OCI-LY7 (cell line): ENCODE results near the gene RAPGEF6. TPM values are rescaled to one million over a fixed set of nuclear protein-coding genes. Genes with fewer than 3 reads are reported as not detected.
A peak's percentile ranks its signal among the peaks of the same experiment; 100 is the strongest.

Experiments used
- BruUV-seq: library from RNA; stranded (reverse); fragments of 400-500 nt; replicated peaks from 2 replicates; lab custom pipeline; 2021; lab: Mats Ljungman, UMichigan
- CTCF ChIA-PET: fragments of 300-600 bp; sonication (Branson Sonifier 250); formaldehyde crosslinking; loops from one replicate; lab custom pipeline; 2022; ENCODE audit warnings: antibody characterized with exemption; ENCODE audit not compliant: unreplicated experiment; lab: Charles Lee
- POLR2A ChIA-PET: fragments of 300-600 bp; sonication (Branson Sonifier 250); formaldehyde crosslinking; loops from one replicate; lab custom pipeline; 2022; ENCODE audit warnings: antibody characterized with exemption; lab: Charles Lee
- DNase-seq: peaks from one replicate; pipeline ENCODE4 v3.0.0-alpha.2; 2015; ENCODE audit warnings: low spot score
- H2AFZ ChIP-seq: fragments of 200-600 bp; sonication (generic), shearing (Covaris generic); 2 replicates; pipeline ENCODE4 v1.6.1; 2014; ENCODE audit warnings: mild to moderate bottlenecking, antibody characterized with exemption, low read length, moderate library complexity
- H3K27ac ChIP-seq: fragments of 200-600 bp; sonication (generic); 2 replicates; pipeline ENCODE4 v1.5.1; 2014; ENCODE audit warnings: mixed run types, low read depth, mild to moderate bottlenecking, moderate library complexity, low read length, inconsistent platforms; ENCODE audit not compliant: poor library complexity, severe bottlenecking
- H3K36me3 ChIP-seq: fragments of 200-600 bp; sonication (generic); 2 replicates; pipeline ENCODE4 v1.6.1; 2014; ENCODE audit warnings: mild to moderate bottlenecking, antibody characterized with exemption, low read length, moderate library complexity, mixed read lengths; ENCODE audit not compliant: insufficient read depth
- H3K4me1 ChIP-seq: fragments of 200-600 bp; sonication (generic); 2 replicates; pipeline ENCODE4 v1.5.1; 2014; ENCODE audit warnings: mild to moderate bottlenecking, low read length; ENCODE audit not compliant: insufficient read depth, poor library complexity, severe bottlenecking
- H3K4me2 ChIP-seq: fragments of 200-600 bp; sonication (generic); 2 replicates; pipeline ENCODE4 v1.6.1; 2014; ENCODE audit warnings: mild to moderate bottlenecking, low read length
- H3K4me3 ChIP-seq: fragments of 200-600 bp; sonication (generic); 2 replicates; pipeline ENCODE4 v1.5.1; 2014; ENCODE audit warnings: mild to moderate bottlenecking, low read depth, low read length; ENCODE audit not compliant: poor library complexity, severe bottlenecking
- H3K79me2 ChIP-seq: fragments of 200-600 bp; sonication (generic); 2 replicates; pipeline ENCODE4 v1.6.1; 2016; ENCODE audit warnings: low read depth, mild to moderate bottlenecking, low read length, moderate library complexity, mixed read lengths; ENCODE audit not compliant: insufficient read depth
- H3K9me2 ChIP-seq: fragments of 200-600 bp; sonication (generic); 2 replicates; pipeline ENCODE4 v1.6.1; 2016; ENCODE audit warnings: mild to moderate bottlenecking, low read length, mixed read lengths; ENCODE audit not compliant: insufficient read depth
- H3K9me3 ChIP-seq: fragments of 200-600 bp; sonication (generic); 2 replicates; pipeline ENCODE4 v1.6.1; 2014; ENCODE audit warnings: mild to moderate bottlenecking, mixed run types, low read length, mixed read lengths
- H4K20me1 ChIP-seq: fragments of 200-600 bp; sonication (generic); 2 replicates; pipeline ENCODE4 v1.6.1; 2014; ENCODE audit warnings: mild to moderate bottlenecking, antibody characterized with exemption, low read length, moderate library complexity, mixed read lengths; ENCODE audit not compliant: insufficient read depth
- CTCF ChIP-seq: fragments of 200-600 bp; sonication (generic); conservative IDR thresholded peaks from 2 replicates; pipeline ENCODE4 v1.5.1; 2014; ENCODE audit warnings: mild to moderate bottlenecking, antibody characterized with exemption, low read length, moderate library complexity, mixed read lengths
- EZH2phosphoT487 ChIP-seq: fragments of 200-600 bp; sonication (generic); IDR thresholded peaks from 2 replicates; pipeline ENCODE4 v1.6.1; 2018; ENCODE audit warnings: low read depth, borderline replicate concordance, mild to moderate bottlenecking, mixed run types, antibody characterized with exemption, low read length, moderate library complexity, mixed read lengths
- intact Hi-C: fragments of 100-400 bp; cut with micrococcal nuclease; formaldehyde crosslinking; loops from one replicate; pipeline ENCODE4 v1.10.0; 2022; ENCODE audit not compliant: unreplicated experiment
- total RNA-seq, 2 experiments: library from RNA; depleted of rRNA in 1 of 2; stranded (reverse); fragments of >200 nt in 1 of 2; shearing (Covaris generic) in 1 of 2; gene quantifications; 2 replicates each; pipeline ENCODE4 v1.2.3, GENCODE V29; 2014 to 2022

The RAPGEF6 gene
- total RNA-seq, 2 experiments from 2014 or later: 39.6 to 50.8 TPM

- no peaks in the 10 kb centered on the region for H3K9me3 ChIP-seq
- peaks cover 62% of the 10 kb centered on the region for H3K79me2 ChIP-seq
- H3K9me2 ChIP-seq: no peaks in the 10 kb centered on the region
- TF ChIP-seq CTCF: peak; percentile 87
- TF ChIP-seq EZH2phosphoT487: no peak
- H3K36me3 ChIP-seq: peaks cover 47% of the 10 kb centered on the region
- intact Hi-C loops: loop anchor here (1.0 to 10.0 kb wide), 4 partner anchors 118 to 508 kb away; partner anchors contain the start of gene CDC42SE2
- peak; percentile 87 for DNase-seq
- no peak overlapping the region for H3K4me3 ChIP-seq
- ChIA-PET POLR2A (interaction anchor here (0.6 to 2.3 kb wide), 14 partner anchors 10 to 1706 kb away, joined by 3 to 18 read pairs (median 4); partner anchors contain the start of genes CDC42SE2 and HINT1), CTCF (interaction anchor here (0.8 to 1.4 kb wide), 4 partner anchors 118 to 219 kb away, joined by 3 to 9 read pairs (median 5); partner anchors contain the start of gene HINT1)
- no TSS peak for BruUV-seq
- peak overlapping the region; percentile 43 for H3K4me2 ChIP-seq
- no peak overlapping the region for H2AFZ ChIP-seq
- H4K20me1 ChIP-seq: no peaks in the 10 kb centered on the region
- peaks cover 60% of the 10 kb centered on the region for H3K4me1 ChIP-seq
- H3K27ac ChIP-seq: peak overlapping the region; percentile 87
Observed at GRCh38 chr5:131382407-131383395, 252.3 kb downstream of the RAPGEF6 start.

GRCh38 chr5:131381777-131382176, 253.3 kb downstream of the RAPGEF6 start:
- POLR2A ChIA-PET: interaction anchor here (0.6 to 2.3 kb wide), 18 partner anchors 9 to 1707 kb away, joined by 3 to 18 read pairs (median 4); partner anchors contain the start of genes CDC42SE2 and HINT1
- Histone ChIP-seq H3K4me2 (peak overlapping the region; percentile 43), H3K36me3 (peaks cover 39% of the 10 kb centered on the region), H3K4me3 (no peak overlapping the region), H3K9me3 (no peaks in the 10 kb centered on the region), H3K79me2 (peaks cover 72% of the 10 kb centered on the region), H2AFZ (no peak overlapping the region), H3K9me2 (no peaks in the 10 kb centered on the region), H3K4me1 (peaks cover 64% of the 10 kb centered on the region), H4K20me1 (no peaks in the 10 kb centered on the region), H3K27ac (peak overlapping the region; percentile 87)
- BruUV-seq: no TSS peak
- intact Hi-C loops: loop anchor here (1.0 to 10.0 kb wide), 4 partner anchors 117 to 507 kb away; partner anchors contain the start of gene CDC42SE2
- DNase-seq: no peak
- no peak for TF ChIP-seq EZH2phosphoT487
- no peak for TF ChIP-seq CTCF
- CTCF ChIA-PET: interaction anchor here (0.8 to 1.4 kb wide), 4 partner anchors 117 to 218 kb away, joined by 3 to 9 read pairs (median 5); partner anchors contain the start of gene HINT1
